Esophagus (tissue), 2 donors: ENCODE data around the gene RLBP1. TPM values are rescaled to one million over a fixed set of nuclear protein-coding genes. Genes with fewer than 3 reads are reported as not detected.

ENCODE experiments used
- H3K27ac ChIP-seq, 2 donors: one replicate each; pipeline ENCODE4 v1.5.1; 2013; ENCODE audit warnings: low read depth in 2 of 2, mild to moderate bottlenecking in 2 of 2, inconsistent platforms in 1 of 2, low read length in 1 of 2, moderate library complexity in 1 of 2
- H3K27me3 ChIP-seq, 2 donors: one replicate each; pipeline ENCODE4 v1.6.1; 2013; ENCODE audit warnings: low read length in 2 of 2, control low read depth in 1 of 2, mild to moderate bottlenecking in 1 of 2; ENCODE audit not compliant: insufficient read depth in 2 of 2, control insufficient read depth in 1 of 2
- H3K36me3 ChIP-seq, 2 donors: one replicate each; pipeline ENCODE4 v1.6.1; 2013; ENCODE audit warnings: low read length in 1 of 2; ENCODE audit not compliant: control insufficient read depth in 2 of 2, insufficient read depth in 2 of 2
- H3K4me1 ChIP-seq, 2 donors: one replicate each; pipeline ENCODE4 v1.6.1; 2013; ENCODE audit warnings: low read length in 1 of 2; ENCODE audit not compliant: control insufficient read depth in 2 of 2, insufficient read depth in 2 of 2
- H3K4me3 ChIP-seq, 2 donors: one replicate each; pipeline ENCODE4 v1.5.1; 2013; ENCODE audit warnings: low read length in 2 of 2, mild to moderate bottlenecking in 2 of 2, low read depth in 1 of 2, moderate library complexity in 1 of 2
- H3K9me3 ChIP-seq, 2 donors: one replicate each; pipeline ENCODE4 v1.6.1; 2013; ENCODE audit warnings: mild to moderate bottlenecking in 2 of 2, low read depth in 1 of 2, low read length in 1 of 2, moderate library complexity in 1 of 2; ENCODE audit not compliant: control insufficient read depth in 2 of 2, insufficient read depth in 1 of 2
- WGBS, 2 donors: extraction: QIAGEN DNeasy Blood & Tissue Kit; methylation state at CpG; one replicate each; pipeline ENCODE4 v1.1.7; 2013; 5-methylcytosine and 5-hydroxymethylcytosine counted together
- polyA plus RNA-seq, 2 donors: library from polyadenylated mRNA; stranded (reverse); fragments of 200-250 nt; gene quantifications; one replicate each; pipeline ENCODE4 v1.2.3, GENCODE V29; 2013
- donor health status: healthy with polysubstance abuse.
- donor health status: Bipolar disorder and iron deficiency.

Gene RLBP1
- polyA plus RNA-seq, 2 donors: not detected

DNA sequence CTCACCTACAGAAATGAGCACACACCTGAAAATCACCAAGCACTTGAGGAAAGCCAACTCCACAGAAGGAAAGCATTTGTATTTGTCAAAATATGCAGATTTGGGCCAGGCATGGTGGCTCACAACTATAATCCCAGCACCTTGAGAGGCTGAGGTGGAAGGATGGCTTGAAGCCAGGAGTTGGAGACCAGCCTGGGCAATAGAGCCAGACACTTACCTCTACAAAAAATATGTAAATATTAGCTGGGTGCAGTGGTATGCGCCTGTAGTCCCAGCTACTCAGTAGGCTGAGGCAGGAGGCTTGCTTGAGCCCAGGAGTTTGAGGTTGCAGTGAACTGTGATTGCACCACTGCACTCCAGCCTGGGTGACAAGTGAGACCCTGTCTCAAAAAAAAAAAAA lies 12.3 kb downstream of the RLBP1 start:
- WGBS, 2 donors: 83 to 84% methylated on average over 1 of the region's 1 CpG
- Histone ChIP-seq H3K4me1 (peaks cover 0 to 2% of the 10 kb centered on the region in 2 donors), H3K27me3 (no peaks in the 10 kb centered on the region), H3K9me3 (no peaks in the 10 kb centered on the region), H3K36me3 (no peaks in the 10 kb centered on the region), H3K4me3 (no peak overlapping the region), H3K27ac (no peak overlapping the region)

GRCh38 chr15:89208256-89208655 lies 13.1 kb downstream of the RLBP1 start:
- no peak overlapping the region for H3K4me3 ChIP-seq
- no peaks in the 10 kb centered on the region for H3K27me3 ChIP-seq
- no peaks in the 10 kb centered on the region for H3K9me3 ChIP-seq
- H3K27ac ChIP-seq: no peak overlapping the region
- peaks cover 0 to 2% of the 10 kb centered on the region in 2 donors for H3K4me1 ChIP-seq
- H3K36me3 ChIP-seq: no peaks in the 10 kb centered on the region

DNA sequence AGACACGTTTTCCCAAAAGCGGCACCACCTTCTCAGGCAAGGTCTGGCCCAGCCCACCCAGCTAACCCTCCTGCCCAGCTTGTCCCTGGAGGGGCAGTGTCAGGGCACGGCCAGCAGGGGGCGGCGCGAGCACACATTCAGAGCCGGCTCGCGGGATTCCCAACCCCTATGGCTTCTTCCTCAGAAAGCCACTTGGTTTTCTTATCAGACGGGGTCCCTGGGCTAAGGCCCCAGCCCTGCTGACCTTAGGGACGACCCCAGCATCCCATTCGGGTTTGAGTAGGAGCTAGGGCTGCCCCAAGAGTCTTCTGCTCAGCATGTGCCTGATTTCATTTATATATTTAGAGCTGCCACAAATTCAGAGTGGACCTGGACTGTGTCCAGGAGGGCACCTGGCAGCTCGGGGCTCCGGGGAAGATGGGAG lies 14.5 kb downstream of the RLBP1 start:
- Histone ChIP-seq H3K4me1 (peaks cover 0 to 2% of the 10 kb centered on the region in 2 donors), H3K4me3 (no peak overlapping the region), H3K36me3 (no peaks in the 10 kb centered on the region), H3K9me3 (no peaks in the 10 kb centered on the region), H3K27me3 (no peaks in the 10 kb centered on the region), H3K27ac (no peak overlapping the region)
- WGBS, 2 donors: 1% methylated on average over 14 of the region's 14 CpGs

GRCh38 chr15:89205991-89206585 lies 15.3 kb downstream of the RLBP1 start:
- no peaks in the 10 kb centered on the region for H3K27me3 ChIP-seq
- no peaks in the 10 kb centered on the region for H3K36me3 ChIP-seq
- peaks cover 0 to 2% of the 10 kb centered on the region in 2 donors for H3K4me1 ChIP-seq
- H3K9me3 ChIP-seq: no peaks in the 10 kb centered on the region
- no peak overlapping the region for H3K27ac ChIP-seq
- WGBS, 2 donors: 75 to 78% methylated on average over 14 of the region's 14 CpGs
- no peak overlapping the region for H3K4me3 ChIP-seq

GRCh38 chr15:89203705-89204273 lies 17.6 kb downstream of the RLBP1 start:
- no peak overlapping the region for H3K27ac ChIP-seq

DNA sequence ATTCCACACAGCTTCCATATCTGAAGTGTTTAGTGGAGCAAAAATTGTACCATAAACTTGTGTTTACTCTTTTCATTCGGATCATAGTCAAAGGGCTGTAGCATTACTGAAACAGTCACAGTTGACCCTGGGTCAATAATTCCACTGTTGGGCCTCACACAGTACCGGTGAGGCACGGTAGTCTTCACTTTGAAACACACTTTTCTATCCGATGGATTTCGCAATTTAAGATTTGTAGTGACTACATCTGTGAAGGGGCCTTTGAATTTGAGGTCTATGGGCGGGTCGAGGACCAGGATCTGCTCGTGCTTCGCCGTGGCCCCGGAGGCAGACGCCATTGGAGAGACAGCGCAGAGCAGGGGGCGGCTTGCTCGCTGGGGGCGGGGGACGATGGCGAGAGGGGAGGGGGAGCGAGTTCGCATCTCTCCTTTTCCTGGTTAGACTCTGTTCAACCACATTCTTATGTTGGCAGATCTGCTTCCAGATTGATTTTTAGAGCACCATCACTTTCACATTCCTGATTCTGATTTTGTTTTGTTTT lies 19.8 kb downstream of the RLBP1 start:
- no peak overlapping the region for H3K27ac ChIP-seq
- H3K27me3 ChIP-seq: no peaks in the 10 kb centered on the region
- H3K36me3 ChIP-seq: peaks cover 0 to 3% of the 10 kb centered on the region in 2 donors
- no peaks in the 10 kb centered on the region for H3K9me3 ChIP-seq
- H3K4me3 ChIP-seq: no peak overlapping the region
- H3K4me1 ChIP-seq: peaks cover 2 to 3% of the 10 kb centered on the region in 2 donors
- 90 to 92% methylated on average over 20 of the region's 20 CpGs for WGBS, 2 donors

More at GRCh38 chr15:89203705-89204273, 17.6 kb downstream of the RLBP1 start:
- no peaks in the 10 kb centered on the region for H3K27me3 ChIP-seq
- H3K4me3 ChIP-seq: no peak overlapping the region
- 45 to 73% methylated on average over 2 of the region's 2 CpGs for WGBS, 2 donors
- H3K36me3 ChIP-seq: no peaks in the 10 kb centered on the region
- peaks cover 0 to 2% of the 10 kb centered on the region in 2 donors for H3K4me1 ChIP-seq
- H3K9me3 ChIP-seq: no peaks in the 10 kb centered on the region

- H3K9me3 ChIP-seq: no peaks in the 10 kb centered on the region
- no peak overlapping the region for H3K4me3 ChIP-seq
- H3K27me3 ChIP-seq: no peaks in the 10 kb centered on the region
- 92 to 94% methylated on average over 12 of the region's 12 CpGs for WGBS, 2 donors
- peaks cover 3 to 4% of the 10 kb centered on the region in 2 donors for H3K4me1 ChIP-seq
- H3K36me3 ChIP-seq: peaks cover 3 to 6% of the 10 kb centered on the region in 2 donors
- no peak overlapping the region for H3K27ac ChIP-seq
Observed at GRCh38 chr15:89200182-89200581, 21.2 kb downstream of the RLBP1 start.

GRCh38 chr15:89199746-89200145 lies 21.6 kb downstream of the RLBP1 start:
- peaks cover 3 to 4% of the 10 kb centered on the region in 2 donors for H3K4me1 ChIP-seq
- no peaks in the 10 kb centered on the region for H3K9me3 ChIP-seq
- H3K27ac ChIP-seq: no peak overlapping the region
- WGBS, 2 donors: 64 to 66% methylated on average over 6 of the region's 6 CpGs
- no peaks in the 10 kb centered on the region for H3K27me3 ChIP-seq
- no peak overlapping the region for H3K4me3 ChIP-seq
- peaks cover 3 to 10% of the 10 kb centered on the region in 2 donors for H3K36me3 ChIP-seq

GRCh38 chr15:89198934-89199333 lies 22.4 kb downstream of the RLBP1 start:
- Histone ChIP-seq H3K27ac (no peak overlapping the region), H3K4me1 (peaks cover 3 to 4% of the 10 kb centered on the region in 2 donors), H3K27me3 (no peaks in the 10 kb centered on the region), H3K9me3 (no peaks in the 10 kb centered on the region), H3K4me3 (no peak overlapping the region), H3K36me3 (peaks cover 3 to 10% of the 10 kb centered on the region in 2 donors)
- 75 to 90% methylated on average over 3 of the region's 3 CpGs for WGBS, 2 donors

GRCh38 chr15:89198196-89198595 lies 23.2 kb downstream of the RLBP1 start:
- WGBS, 2 donors: 73 to 78% methylated on average over 2 of the region's 2 CpGs
- Histone ChIP-seq H3K4me3 (no peak overlapping the region), H3K36me3 (peaks cover 3 to 12% of the 10 kb centered on the region in 2 donors), H3K27me3 (no peaks in the 10 kb centered on the region), H3K4me1 (peaks cover 3 to 4% of the 10 kb centered on the region in 2 donors), H3K9me3 (no peaks in the 10 kb centered on the region), H3K27ac (no peak overlapping the region)
